CD4-positive, CD25-positive, alpha-beta regulatory T cell (primary cell): Measurements from ENCODE around the gene KCTD17. TPM values are rescaled to one million over a fixed set of nuclear protein-coding genes. Genes with fewer than 3 reads are reported as not detected.

Experiments used
- ATAC-seq, 2 donors: fragments of 150-1000 bp; cut with Tn5 transposase; one replicate each; pipeline ENCODE4 v1.10.0; 2021; ENCODE audit warnings: low read depth in 2 of 2, moderate number of reproducible peaks in 2 of 2, moderate library complexity in 1 of 2
- DNase-seq, 3 donors: peaks; one replicate each; pipeline versions ENCODE4 v3.0.0 to v3.0.0-alpha.2; 2012 to 2022; ENCODE audit warnings: mixed read lengths in 1 of 3
- H3K27ac ChIP-seq: one replicate; pipeline ENCODE4 v1.7.0; 2013; ENCODE audit warnings: mild to moderate bottlenecking, low read length; ENCODE audit not compliant: insufficient read depth, poor library complexity, severe bottlenecking
- H3K27me3 ChIP-seq: one replicate; pipeline ENCODE4 v1.7.0; 2013; ENCODE audit warnings: low read length; ENCODE audit not compliant: control insufficient read depth, insufficient read depth
- H3K36me3 ChIP-seq: one replicate; pipeline ENCODE4 v1.7.0; 2013; ENCODE audit warnings: mild to moderate bottlenecking, low read length, moderate library complexity; ENCODE audit not compliant: control insufficient read depth, insufficient read depth
- H3K4me1 ChIP-seq: 2 replicates; pipeline ENCODE4 v1.7.0; 2013; ENCODE audit warnings: mild to moderate bottlenecking, low read length; ENCODE audit not compliant: insufficient read depth, control insufficient read depth, poor library complexity, severe bottlenecking
- H3K4me3 ChIP-seq: one replicate; pipeline ENCODE4 v1.7.0; 2013; ENCODE audit warnings: low read depth, mild to moderate bottlenecking, low read length, moderate library complexity
- H3K9me3 ChIP-seq, 2 experiments: 1 replicate in 1 of 2; 2 replicates in 1 of 2; pipeline ENCODE4 v1.7.0; 2013; ENCODE audit warnings: low read length in 2 of 2, mild to moderate bottlenecking in 1 of 2, moderate library complexity in 1 of 2; ENCODE audit not compliant: control insufficient read depth in 2 of 2
- H3K27ac Mint-ChIP-seq, 3 donors: one replicate each; pipeline ENCODE4 v1.8.0; 2020 to 2022; ENCODE audit warnings: mild to moderate bottlenecking in 3 of 3, mixed read lengths in 3 of 3, moderate library complexity in 2 of 3
- H3K27me3 Mint-ChIP-seq: one replicate; pipeline ENCODE4 v1.8.0; 2022; ENCODE audit warnings: mild to moderate bottlenecking, mixed read lengths
- H3K36me3 Mint-ChIP-seq: one replicate; pipeline ENCODE4 v1.8.0; 2020; ENCODE audit warnings: mixed read lengths
- H3K4me1 Mint-ChIP-seq, 4 donors: one replicate each; pipeline ENCODE4 v1.8.0; 2020 to 2022; ENCODE audit warnings: mixed read lengths in 4 of 4, mild to moderate bottlenecking in 1 of 4
- H3K4me3 Mint-ChIP-seq, 4 donors: one replicate each; pipeline ENCODE4 v1.8.0; 2020 to 2022; ENCODE audit warnings: mild to moderate bottlenecking in 4 of 4, mixed read lengths in 4 of 4, moderate library complexity in 3 of 4
- H3K9me3 Mint-ChIP-seq, 7 donors: one replicate each; pipeline ENCODE4 v1.8.0; 2020 to 2022; ENCODE audit warnings: mixed read lengths in 7 of 7, mild to moderate bottlenecking in 3 of 7, moderate library complexity in 2 of 7
- polyA plus RNA-seq, 4 donors: library from polyadenylated mRNA; unstranded; fragments of 300-500 nt; fragmentation: Illumina TruSeq; gene quantifications; one replicate each; pipeline ENCODE4 v1.2.3, GENCODE V29; 2021
- total RNA-seq: library from RNA; stranded (reverse); gene quantifications from one replicate; pipeline ENCODE4 v1.2.3, GENCODE V29; 2022

The KCTD17 gene
- total and polyA plus RNA-seq, 5 donors from 2014 or later = 10.9 to 33.5 (median 14.1) TPM

GRCh38 chr22:37097346-37097745 is 45.8 kb downstream of the KCTD17 start:
- Mint-ChIP-seq H3K9me3 (peaks cover 0 to 1% (median 0%) of the 10 kb centered on the region in 7 donors), H3K4me1 (peaks cover 0 to 28% (median 22%) of the 10 kb centered on the region in 4 donors), H3K4me3 (no peak overlapping the region), H3K27ac (no peak overlapping the region), H3K27me3 (no peaks in the 10 kb centered on the region), H3K36me3 (no peaks in the 10 kb centered on the region)
- no peak for DNase-seq
- H3K36me3 ChIP-seq = no peaks in the 10 kb centered on the region
- H3K27me3 ChIP-seq = no peaks in the 10 kb centered on the region
- H3K9me3 ChIP-seq = no peaks in the 10 kb centered on the region
- peaks cover 15% of the 10 kb centered on the region for H3K4me1 ChIP-seq
- H3K4me3 ChIP-seq = no peak overlapping the region
- no peak overlapping the region for H3K27ac ChIP-seq
- no peak for ATAC-seq

GRCh38 chr22:37098976-37099591 is 47.5 kb downstream of the KCTD17 start:
- Histone ChIP-seq H3K27me3 (no peaks in the 10 kb centered on the region), H3K9me3 (no peaks in the 10 kb centered on the region), H3K4me3 (no peak overlapping the region), H3K4me1 (peaks cover 15% of the 10 kb centered on the region), H3K27ac (no peak overlapping the region), H3K36me3 (no peaks in the 10 kb centered on the region)
- Mint-ChIP-seq H3K9me3 (peaks cover 0 to 1% (median 0%) of the 10 kb centered on the region in 7 donors), H3K27ac (peak overlapping the region in 2 of 3 donors; percentile 15 to 92), H3K36me3 (no peaks in the 10 kb centered on the region), H3K4me1 (peaks cover 0 to 29% (median 23%) of the 10 kb centered on the region in 4 donors), H3K27me3 (no peaks in the 10 kb centered on the region), H3K4me3 (peak overlapping the region in 1 of 4 donors; percentile 6)
- DNase-seq (no peak), ATAC-seq (no peak)

- Mint-ChIP-seq H3K4me3 (peak overlapping the region in 3 of 4 donors; percentile 4 to 28 (median 16)), H3K36me3 (no peaks in the 10 kb centered on the region), H3K27ac (peak overlapping the region; percentile 79 to 93 (median 92)), H3K27me3 (no peaks in the 10 kb centered on the region), H3K9me3 (peaks cover 0 to 1% (median 0%) of the 10 kb centered on the region in 7 donors), H3K4me1 (peaks cover 0 to 24% (median 17%) of the 10 kb centered on the region in 4 donors)
- no peak overlapping the region for H3K4me3 ChIP-seq
- no peaks in the 10 kb centered on the region for H3K9me3 ChIP-seq
- H3K36me3 ChIP-seq = no peaks in the 10 kb centered on the region
- peaks cover 11% of the 10 kb centered on the region for H3K4me1 ChIP-seq
- H3K27me3 ChIP-seq = no peaks in the 10 kb centered on the region
- peak; percentile 83 to 85 for ATAC-seq
- DNase-seq = peak in 2 of 3 donors; percentile 45 to 69
- H3K27ac ChIP-seq = no peak overlapping the region
These were observed 49.1 kb downstream of the KCTD17 start for GRCh38 chr22:37100589-37101127.

- no peaks in the 10 kb centered on the region for H3K36me3 ChIP-seq
- no peaks in the 10 kb centered on the region for H3K27me3 ChIP-seq
- H3K27ac ChIP-seq = no peak overlapping the region
- DNase-seq (no peak), ATAC-seq (no peak)
- no peaks in the 10 kb centered on the region for H3K9me3 ChIP-seq
- Mint-ChIP-seq H3K4me1 (peaks cover 0 to 24% (median 17%) of the 10 kb centered on the region in 4 donors), H3K4me3 (no peak overlapping the region), H3K27ac (peak overlapping the region in 1 of 3 donors; percentile 93), H3K36me3 (no peaks in the 10 kb centered on the region), H3K9me3 (peaks cover 0 to 1% (median 0%) of the 10 kb centered on the region in 7 donors), H3K27me3 (no peaks in the 10 kb centered on the region)
- no peak overlapping the region for H3K4me3 ChIP-seq
- peaks cover 11% of the 10 kb centered on the region for H3K4me1 ChIP-seq
These were observed 49.9 kb downstream of the KCTD17 start for GRCh38 chr22:37101311-37102066.

- Mint-ChIP-seq H3K27ac (no peak overlapping the region), H3K9me3 (peaks cover 0 to 1% (median 0%) of the 10 kb centered on the region in 7 donors), H3K36me3 (no peaks in the 10 kb centered on the region), H3K27me3 (no peaks in the 10 kb centered on the region), H3K4me3 (no peak overlapping the region), H3K4me1 (peaks cover 0 to 24% (median 17%) of the 10 kb centered on the region in 4 donors)
- Histone ChIP-seq H3K27me3 (no peaks in the 10 kb centered on the region), H3K36me3 (no peaks in the 10 kb centered on the region), H3K9me3 (no peaks in the 10 kb centered on the region), H3K4me3 (no peak overlapping the region), H3K27ac (no peak overlapping the region), H3K4me1 (peaks cover 11% of the 10 kb centered on the region)
- ATAC-seq (no peak), DNase-seq (no peak)
These were observed 51.6 kb downstream of the KCTD17 start for GRCh38 chr22:37103151-37103550.

- H3K9me3 ChIP-seq = no peaks in the 10 kb centered on the region
- no peaks in the 10 kb centered on the region for H3K36me3 ChIP-seq
- peaks cover 0 to 18% (median 14%) of the 10 kb centered on the region in 4 donors for H3K4me1 Mint-ChIP-seq
- H3K36me3 Mint-ChIP-seq = no peaks in the 10 kb centered on the region
- H3K27ac Mint-ChIP-seq = peak overlapping the region in 2 of 3 donors; percentile 22 to 52
- H3K4me1 ChIP-seq = peaks cover 11% of the 10 kb centered on the region
- DNase-seq = no peak
- H3K27me3 ChIP-seq = no peaks in the 10 kb centered on the region
- no peak overlapping the region for H3K4me3 Mint-ChIP-seq
- H3K27me3 Mint-ChIP-seq = no peaks in the 10 kb centered on the region
- H3K9me3 Mint-ChIP-seq = peaks cover 0 to 1% (median 0%) of the 10 kb centered on the region in 7 donors
- no peak for ATAC-seq
- H3K27ac ChIP-seq = no peak overlapping the region
- no peak overlapping the region for H3K4me3 ChIP-seq
These were observed 52.3 kb downstream of the KCTD17 start for GRCh38 chr22:37103656-37104452.

- peaks cover 0 to 16% (median 9%) of the 10 kb centered on the region in 4 donors for H3K4me1 Mint-ChIP-seq
- H3K27me3 Mint-ChIP-seq = no peaks in the 10 kb centered on the region
- ATAC-seq (no peak), DNase-seq (no peak)
- Histone ChIP-seq H3K9me3 (no peaks in the 10 kb centered on the region), H3K27ac (no peak overlapping the region), H3K36me3 (no peaks in the 10 kb centered on the region), H3K27me3 (no peaks in the 10 kb centered on the region), H3K4me1 (peaks cover 10% of the 10 kb centered on the region), H3K4me3 (no peak overlapping the region)
- H3K4me3 Mint-ChIP-seq = no peak overlapping the region
- H3K9me3 Mint-ChIP-seq = no peaks in the 10 kb centered on the region
- H3K36me3 Mint-ChIP-seq = no peaks in the 10 kb centered on the region
- H3K27ac Mint-ChIP-seq = peak overlapping the region in 1 of 3 donors; percentile 55
These were observed 53.6 kb downstream of the KCTD17 start for GRCh38 chr22:37105154-37105553.
